HepG2 (cell line): ENCODE results near the gene CDK9. TPM values are rescaled to one million over a fixed set of nuclear protein-coding genes. Genes with fewer than 3 reads are reported as not detected.

ENCODE experiments used
- ATF7-NPFF ChIP-seq: sonication (generic); formaldehyde crosslinking; IDR thresholded peaks from 2 replicates; pipeline ENCODE4 v1.8.1; 2023; ENCODE audit warnings: mild to moderate bottlenecking, low read depth, missing genetic modification reagents, moderate library complexity
- REST ChIP-seq, 2 experiments: IDR thresholded peaks; 2 replicates each; pipeline ENCODE4 v1.6.1; 2011 to 2012; ENCODE audit warnings: low read length in 2 of 2, borderline replicate concordance in 1 of 2, low read depth in 1 of 2, mild to moderate bottlenecking in 1 of 2, moderate library complexity in 1 of 2
- TP53 ChIP-seq: sonication (generic); formaldehyde crosslinking; conservative IDR thresholded peaks from 2 replicates; pipeline ENCODE4 v1.4.0; 2020; ENCODE audit warnings: missing genetic modification reagents
- UBTF ChIP-seq: sonication (generic); formaldehyde crosslinking; IDR thresholded peaks from 2 replicates; pipeline ENCODE4 v1.4.0; 2020; ENCODE audit warnings: mild to moderate bottlenecking, missing genetic modification reagents
- ZNF687 ChIP-seq: sonication (generic); formaldehyde crosslinking; IDR thresholded peaks from 2 replicates; pipeline ENCODE4 v1.5.1; 2020; ENCODE audit warnings: mild to moderate bottlenecking, missing genetic modification reagents, moderate library complexity
- ZNF75D ChIP-seq: sonication (generic); formaldehyde crosslinking; IDR thresholded peaks from 2 replicates; pipeline ENCODE4 v1.8.1; 2023; ENCODE audit warnings: missing genetic modification reagents, mild to moderate bottlenecking, borderline replicate concordance
- ZSCAN9 ChIP-seq: IDR thresholded peaks from 2 replicates; pipeline ENCODE4 v1.6.1; 2016; ENCODE audit warnings: borderline replicate concordance
- ZXDC ChIP-seq: sonication (generic); formaldehyde crosslinking; IDR thresholded peaks from 2 replicates; pipeline ENCODE4 v1.5.0; 2020; ENCODE audit warnings: mild to moderate bottlenecking, missing genetic modification reagents
- polyA plus RNA-seq, 8 experiments: library from polyadenylated mRNA; depleted of rRNA in 3 of 8; stranded (reverse) in 7 of 8; unstranded in 1 of 8; fragments of >200 nt; fragmentation: Illumina TruSeq in 4 of 8; extraction: Trizol in 4 of 8; gene quantifications; 2 replicates each; pipeline versions ENCODE4 v1.2.1 to v1.2.3, GENCODE V29; 2011 to 2016; ENCODE audit warnings: low read depth in 4 of 8, missing spikeins in 1 of 8, mixed read lengths in 1 of 8; ENCODE audit not compliant: insufficient read depth in 1 of 8
- total RNA-seq, 5 experiments: library from RNA; depleted of rRNA; stranded (reverse); fragments of >200 nt; fragmentation: Illumina TruSeq; extraction: Trizol; gene quantifications; 2 replicates each; pipeline ENCODE4 v1.2.3, GENCODE V29; 2016; ENCODE audit warnings: low read depth in 1 of 5

CDK9 gene
- total and polyA plus RNA-seq, 2 of the 13 experiments (the other 11 are each of a cell fraction or from before 2014, with no cell fraction given), result 16.8 to 21.5 TPM

- TF ChIP-seq ZXDC (CRISPR knock-in tag), result peak; percentile 39; the same call in 1 of the 2 replicates
- TF ChIP-seq TP53 (CRISPR knock-in tag), result no peak
- no peak for TF ChIP-seq ZNF75D (CRISPR knock-in tag)
- TF ChIP-seq ZSCAN9, result no peak
- TF ChIP-seq UBTF (CRISPR knock-in tag), result peak; percentile 82
- TF ChIP-seq ATF7-NPFF, result peak; percentile 77
- peak; percentile 97 for TF ChIP-seq ZNF687 (CRISPR knock-in tag)
- TF ChIP-seq REST (IDR thresholded peaks at IDR 0.05; ENCODE audit: borderline replicate concordance in 1 of 2, low read depth in 1 of 2, low read length in 2 of 2), result no peak
These were observed 17.0 kb downstream of the CDK9 start, which contains the start of gene FPGS (continued) for GRCh38 chr9:127802576-127803443.
